Central memory CD8-positive, alpha-beta T cell (primary cell): ENCODE data around the gene MYO10.
"Not testable (repeated sequence)": the region's sequence is repeated elsewhere in the genome, so short reads cannot be mapped to it uniquely, and the experiment has no call there.

ENCODE experiments used
- ATAC-seq: fragments of 150-1000 bp; cut with Tn5 transposase; replicated peaks from 2 replicates; pipeline ENCODE4 v1.10.0; 2022; ENCODE audit warnings: mild to moderate bottlenecking, moderate FRiP score, moderate number of reproducible peaks; ENCODE audit not compliant: poor library complexity, severe bottlenecking; ENCODE audit errors: extremely low read depth
- DNase-seq, 2 donors: peaks; one replicate each; pipeline ENCODE4 v3.0.0; 2021; ENCODE audit warnings: low spot score in 2 of 2
- H3K27ac Mint-ChIP-seq: one replicate; pipeline ENCODE4 v1.8.0; 2022; ENCODE audit warnings: low read depth, mild to moderate bottlenecking, moderate library complexity, mixed read lengths
- H3K27me3 Mint-ChIP-seq: one replicate; pipeline ENCODE4 v1.8.0; 2022; ENCODE audit warnings: mixed read lengths
- H3K36me3 Mint-ChIP-seq: one replicate; pipeline ENCODE4 v1.8.0; 2022; ENCODE audit warnings: mild to moderate bottlenecking, moderate library complexity, mixed read lengths; ENCODE audit not compliant: insufficient read depth
- H3K4me1 Mint-ChIP-seq: one replicate; pipeline ENCODE4 v1.8.0; 2022; ENCODE audit warnings: mixed read lengths
- H3K4me3 Mint-ChIP-seq: one replicate; pipeline ENCODE4 v1.8.0; 2022; ENCODE audit warnings: mild to moderate bottlenecking, moderate library complexity, mixed read lengths
- H3K9me3 Mint-ChIP-seq: one replicate; pipeline ENCODE4 v1.8.0; 2022; ENCODE audit warnings: mixed read lengths

Gene MYO10

GRCh38 chr5:16831326-16831725 is 104.8 kb downstream of the MYO10 start:
- not testable (repeated sequence) for H3K36me3 Mint-ChIP-seq, H3K27me3 Mint-ChIP-seq, H3K4me1 Mint-ChIP-seq, H3K4me3 Mint-ChIP-seq, H3K27ac Mint-ChIP-seq, ATAC-seq, DNase-seq
- H3K9me3 Mint-ChIP-seq, result peaks cover 12% of the 10 kb centered on the region

DNA sequence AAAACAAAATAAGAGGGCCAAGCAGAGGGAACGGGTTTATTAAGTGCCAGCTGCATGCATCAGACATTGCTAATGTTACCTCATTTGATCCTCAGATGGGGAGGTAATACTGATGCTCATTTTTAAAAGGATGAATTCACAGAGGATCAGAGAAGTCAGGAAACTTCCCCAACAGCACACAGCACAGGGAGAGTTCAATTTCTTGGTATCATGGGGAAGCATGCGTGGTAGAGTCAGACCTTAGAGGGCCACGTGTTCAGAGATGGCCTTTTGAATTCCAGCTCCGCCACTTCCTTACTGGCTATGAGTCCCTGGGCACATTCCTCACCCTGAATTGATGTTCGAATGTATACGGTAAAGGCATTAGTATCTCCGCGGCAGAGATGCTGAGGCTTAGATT is 108.3 kb downstream of the MYO10 start:
- Mint-ChIP-seq H3K9me3 (peaks cover 2% of the 10 kb centered on the region), H3K4me3 (no peak overlapping the region), H3K27me3 (no peaks in the 10 kb centered on the region), H3K36me3 (peaks cover 2% of the 10 kb centered on the region), H3K4me1 (no peaks in the 10 kb centered on the region), H3K27ac (no peak overlapping the region)
- DNase-seq (no peak), ATAC-seq (no peak)

GRCh38 chr5:16826379-16827125 is 109.5 kb downstream of the MYO10 start:
- H3K4me3 Mint-ChIP-seq, result no peak overlapping the region
- H3K36me3 Mint-ChIP-seq, result no peaks in the 10 kb centered on the region
- H3K27ac Mint-ChIP-seq, result no peak overlapping the region
- H3K27me3 Mint-ChIP-seq, result no peaks in the 10 kb centered on the region
- no peaks in the 10 kb centered on the region for H3K9me3 Mint-ChIP-seq
- no peaks in the 10 kb centered on the region for H3K4me1 Mint-ChIP-seq
- DNase-seq, result no peak
- ATAC-seq, result no peak

GRCh38 chr5:16819522-16820167 is 116.4 kb downstream of the MYO10 start:
- no peak for DNase-seq
- Mint-ChIP-seq H3K4me3 (no peak overlapping the region), H3K9me3 (no peaks in the 10 kb centered on the region), H3K4me1 (no peaks in the 10 kb centered on the region), H3K36me3 (no peaks in the 10 kb centered on the region), H3K27ac (no peak overlapping the region), H3K27me3 (no peaks in the 10 kb centered on the region)
- ATAC-seq, result no peak

- no peaks in the 10 kb centered on the region for H3K27me3 Mint-ChIP-seq
- ATAC-seq (no peak), DNase-seq (no peak)
- no peak overlapping the region for H3K27ac Mint-ChIP-seq
- no peaks in the 10 kb centered on the region for H3K9me3 Mint-ChIP-seq
- no peaks in the 10 kb centered on the region for H3K4me1 Mint-ChIP-seq
- no peak overlapping the region for H3K4me3 Mint-ChIP-seq
- no peaks in the 10 kb centered on the region for H3K36me3 Mint-ChIP-seq
These were observed 120.7 kb downstream of the MYO10 start for GRCh38 chr5:16815432-16815831.

DNA sequence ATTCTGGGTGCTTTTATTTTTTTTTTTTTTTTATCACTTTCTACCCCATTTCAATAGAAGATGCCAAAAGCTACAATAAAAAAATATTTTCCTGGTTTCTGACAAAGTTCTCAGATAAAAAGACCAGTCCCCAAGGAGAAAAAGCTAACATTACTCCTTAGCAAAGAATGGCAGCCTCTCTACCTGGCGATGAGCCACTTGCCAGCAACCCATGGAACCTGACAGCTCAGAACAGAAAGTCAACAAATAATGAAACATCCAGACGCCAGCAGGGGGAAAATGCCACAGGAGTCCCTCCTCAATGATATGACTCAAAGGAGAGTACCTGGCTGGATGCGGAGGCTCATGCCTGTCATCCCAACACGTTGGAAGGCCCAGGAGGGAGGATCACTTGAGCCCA is 123.2 kb downstream of the MYO10 start:
- no peaks in the 10 kb centered on the region for H3K27me3 Mint-ChIP-seq
- no peaks in the 10 kb centered on the region for H3K36me3 Mint-ChIP-seq
- no peak overlapping the region for H3K27ac Mint-ChIP-seq
- H3K4me3 Mint-ChIP-seq, result no peak overlapping the region
- peaks cover under 1% of the 10 kb centered on the region for H3K9me3 Mint-ChIP-seq
- no peaks in the 10 kb centered on the region for H3K4me1 Mint-ChIP-seq
- no peak for ATAC-seq
- no peak for DNase-seq

- no peak overlapping the region for H3K4me3 Mint-ChIP-seq
- H3K27me3 Mint-ChIP-seq, result no peaks in the 10 kb centered on the region
- H3K36me3 Mint-ChIP-seq, result no peaks in the 10 kb centered on the region
- DNase-seq, result no peak
- H3K4me1 Mint-ChIP-seq, result no peaks in the 10 kb centered on the region
- H3K27ac Mint-ChIP-seq, result no peak overlapping the region
- H3K9me3 Mint-ChIP-seq, result peaks cover 5% of the 10 kb centered on the region
- no peak for ATAC-seq
These were observed 123.6 kb downstream of the MYO10 start for GRCh38 chr5:16812448-16812847.

- peaks cover 6% of the 10 kb centered on the region for H3K9me3 Mint-ChIP-seq
- no peak overlapping the region for H3K4me3 Mint-ChIP-seq
- DNase-seq, result no peak
- ATAC-seq, result no peak
- no peaks in the 10 kb centered on the region for H3K27me3 Mint-ChIP-seq
- H3K27ac Mint-ChIP-seq, result no peak overlapping the region
- no peaks in the 10 kb centered on the region for H3K4me1 Mint-ChIP-seq
- no peaks in the 10 kb centered on the region for H3K36me3 Mint-ChIP-seq
These were observed 125.8 kb downstream of the MYO10 start for GRCh38 chr5:16810208-16810854.

DNA sequence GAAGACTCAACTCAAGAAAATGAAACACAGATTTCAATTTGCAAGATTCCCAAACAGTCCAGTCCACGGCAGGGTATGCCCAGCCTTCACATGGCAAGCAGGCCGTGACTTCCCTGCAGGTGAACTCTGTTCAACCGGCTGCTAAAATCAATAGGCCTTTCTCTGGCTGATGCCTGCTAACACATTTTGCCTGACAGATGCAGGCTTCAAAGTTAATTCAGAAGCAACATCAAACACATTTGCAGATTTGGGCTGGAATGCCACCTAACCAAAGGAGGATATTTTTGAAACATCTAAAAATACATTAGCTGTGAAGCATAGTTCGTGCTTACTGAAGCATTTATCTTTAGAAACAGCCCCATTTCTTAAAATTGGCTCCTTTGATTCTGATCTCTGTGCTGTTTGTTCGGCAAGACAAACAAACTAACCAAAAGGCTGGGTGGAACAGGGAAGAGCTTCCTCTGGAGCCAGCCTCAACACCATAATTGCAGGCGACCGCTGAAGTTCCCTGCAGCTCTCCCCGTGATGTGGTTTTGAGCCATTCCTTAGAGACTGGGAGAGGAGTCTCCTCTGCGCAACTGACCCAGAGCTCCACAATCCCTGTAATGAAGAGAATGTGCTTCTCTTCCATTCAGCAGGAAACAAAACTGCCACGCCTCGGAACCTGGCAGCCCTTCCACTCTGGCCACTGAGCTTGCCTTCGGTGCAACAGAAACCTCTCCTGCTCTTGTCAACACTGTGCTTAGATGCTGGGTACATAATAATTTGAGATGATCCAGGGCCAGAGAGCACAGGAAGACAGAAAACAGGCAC is 126.5 kb downstream of the MYO10 start:
- no peak overlapping the region for H3K27ac Mint-ChIP-seq
- H3K27me3 Mint-ChIP-seq, result no peaks in the 10 kb centered on the region
- H3K9me3 Mint-ChIP-seq, result peaks cover 6% of the 10 kb centered on the region
- no peak overlapping the region for H3K4me3 Mint-ChIP-seq
- DNase-seq, result no peak
- H3K4me1 Mint-ChIP-seq, result no peaks in the 10 kb centered on the region
- no peaks in the 10 kb centered on the region for H3K36me3 Mint-ChIP-seq
- no peak for ATAC-seq

- H3K9me3 Mint-ChIP-seq, result peaks cover 6% of the 10 kb centered on the region
- DNase-seq (no peak), ATAC-seq (no peak)
- no peak overlapping the region for H3K27ac Mint-ChIP-seq
- no peaks in the 10 kb centered on the region for H3K36me3 Mint-ChIP-seq
- H3K4me1 Mint-ChIP-seq, result no peaks in the 10 kb centered on the region
- no peak overlapping the region for H3K4me3 Mint-ChIP-seq
- H3K27me3 Mint-ChIP-seq, result no peaks in the 10 kb centered on the region
These were observed 127.1 kb downstream of the MYO10 start for GRCh38 chr5:16809010-16809394.

DNA sequence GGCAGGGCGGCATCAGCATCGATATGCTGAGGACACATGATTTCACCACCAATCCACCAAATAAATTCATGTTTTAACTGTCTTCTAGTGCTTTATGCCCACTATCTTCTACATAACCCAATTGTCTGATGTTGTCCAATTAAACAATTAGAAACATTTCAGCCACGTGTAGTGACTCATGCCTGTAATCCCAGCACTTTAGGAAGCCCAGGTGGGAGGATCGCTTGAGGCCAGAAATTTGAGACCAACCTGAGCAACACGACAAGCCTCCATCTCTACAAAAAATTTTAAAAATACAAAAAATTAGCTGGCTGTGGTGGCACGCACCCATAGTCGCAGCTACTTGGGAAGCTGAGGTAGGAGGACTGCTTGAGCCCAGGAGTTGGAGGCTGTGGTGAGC is 128.1 kb downstream of the MYO10 start:
- Mint-ChIP-seq H3K4me1 (no peaks in the 10 kb centered on the region), H3K27me3 (no peaks in the 10 kb centered on the region), H3K36me3 (no peaks in the 10 kb centered on the region), H3K4me3 (no peak overlapping the region), H3K27ac (no peak overlapping the region), H3K9me3 (peaks cover 6% of the 10 kb centered on the region)
- DNase-seq (no peak), ATAC-seq (no peak)

GRCh38 chr5:16807547-16807864 is 128.6 kb downstream of the MYO10 start:
- H3K4me3 Mint-ChIP-seq, result no peak overlapping the region
- peaks cover 6% of the 10 kb centered on the region for H3K9me3 Mint-ChIP-seq
- H3K36me3 Mint-ChIP-seq, result no peaks in the 10 kb centered on the region
- ATAC-seq (no peak), DNase-seq (no peak)
- H3K27ac Mint-ChIP-seq, result no peak overlapping the region
- no peaks in the 10 kb centered on the region for H3K4me1 Mint-ChIP-seq
- no peaks in the 10 kb centered on the region for H3K27me3 Mint-ChIP-seq
